HG03139 (cell line): Measurements from ENCODE around the gene SRP68.
"Not testable (repeated sequence)": the region's sequence is repeated elsewhere in the genome, so short reads cannot be mapped to it uniquely, and the experiment has no call there.

ENCODE experiments used
- ATAC-seq: cut with Tn5 transposase; IDR thresholded peaks from one replicate; pipeline ENCODE4 v1.9.1; 2021; ENCODE audit not compliant: unreplicated experiment

SRP68 gene

GRCh38 chr17:76046064-76046463 is 26.3 kb downstream of the SRP68 start:
- no peak for ATAC-seq

DNA sequence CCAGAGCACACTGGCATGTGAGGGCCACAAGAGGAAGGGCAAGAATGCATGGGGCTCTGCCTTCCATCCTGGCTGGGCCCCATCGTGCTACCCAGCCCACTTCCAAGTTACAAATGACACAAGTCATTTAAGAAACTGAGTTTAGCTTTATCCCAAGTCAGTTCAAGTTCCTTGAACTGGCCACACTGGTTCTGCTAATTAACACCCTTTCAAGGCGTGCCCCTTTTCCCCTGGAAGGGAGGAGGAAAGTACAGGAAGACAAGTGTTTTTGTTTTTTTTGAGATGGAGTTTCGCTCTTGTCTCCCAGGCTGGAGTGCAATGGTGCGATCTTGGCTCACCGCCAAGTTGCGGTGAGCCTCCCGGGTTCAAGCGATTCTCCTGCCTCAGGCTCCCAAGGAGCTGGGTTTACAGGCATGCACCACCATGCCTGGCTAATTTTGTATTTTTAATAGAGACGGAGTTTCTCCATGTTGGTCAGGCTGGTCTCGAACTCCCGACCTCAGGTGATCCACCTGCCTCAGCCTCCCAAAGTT is 27.8 kb downstream of the SRP68 start:
- ATAC-seq = not testable (repeated sequence)

- not testable (repeated sequence) for ATAC-seq
These were observed 29.4 kb downstream of the SRP68 start for GRCh38 chr17:76042868-76043267.

DNA sequence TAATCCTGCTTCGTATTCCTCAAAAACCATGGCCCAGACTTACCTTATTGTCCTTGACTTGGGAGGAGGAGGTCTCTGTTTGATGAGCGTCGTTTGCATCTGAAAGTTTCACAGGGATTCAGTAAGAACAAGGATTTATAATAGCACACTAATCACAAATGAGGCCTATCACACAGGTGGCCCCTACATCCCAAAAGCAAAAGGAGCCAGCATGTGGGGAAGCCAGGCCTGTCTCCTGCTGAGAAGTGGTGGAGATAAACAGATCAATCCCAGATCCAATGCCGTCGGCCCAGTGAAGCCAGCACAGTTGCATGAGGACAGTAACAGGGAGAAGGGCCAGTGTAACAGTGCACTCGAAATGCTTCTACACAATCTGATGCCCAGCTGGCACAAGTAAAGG is 31.9 kb downstream of the SRP68 start:
- no peak for ATAC-seq

GRCh38 chr17:76039121-76039520 is 33.2 kb downstream of the SRP68 start:
- ATAC-seq = no peak

- no peak for ATAC-seq
These were observed 34.3 kb downstream of the SRP68 start for GRCh38 chr17:76038050-76038449.

GRCh38 chr17:76036497-76037261 is 35.6 kb downstream of the SRP68 start:
- ATAC-seq = no peak

GRCh38 chr17:76034428-76035350 is 37.6 kb downstream of the SRP68 start:
- ATAC-seq = no peak

DNA sequence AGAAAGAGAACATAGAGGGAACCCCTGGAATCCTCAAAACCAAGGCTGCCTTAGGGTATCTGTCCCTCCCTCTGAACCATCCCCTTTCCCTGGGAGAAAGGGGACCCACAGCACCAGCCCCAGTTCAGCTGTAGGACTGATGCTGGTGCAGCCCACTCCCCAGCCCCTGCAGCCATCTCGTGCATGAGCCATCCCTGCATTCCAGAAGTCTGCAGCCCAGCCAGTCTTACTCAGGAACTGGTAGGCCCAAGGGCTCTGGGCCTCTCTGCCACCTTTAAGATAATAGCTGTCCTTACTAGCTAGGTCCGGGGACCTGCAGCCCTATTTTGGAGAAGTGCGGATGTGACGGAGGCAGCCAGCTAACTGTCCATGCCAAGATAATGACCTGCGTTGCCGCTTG is 39.2 kb downstream of the SRP68 start:
- ATAC-seq = no peak

GRCh38 chr17:76032780-76033108 is 39.6 kb downstream of the SRP68 start:
- no peak for ATAC-seq

- no peak for ATAC-seq
These were observed 40.1 kb downstream of the SRP68 start for GRCh38 chr17:76032073-76032779.

DNA sequence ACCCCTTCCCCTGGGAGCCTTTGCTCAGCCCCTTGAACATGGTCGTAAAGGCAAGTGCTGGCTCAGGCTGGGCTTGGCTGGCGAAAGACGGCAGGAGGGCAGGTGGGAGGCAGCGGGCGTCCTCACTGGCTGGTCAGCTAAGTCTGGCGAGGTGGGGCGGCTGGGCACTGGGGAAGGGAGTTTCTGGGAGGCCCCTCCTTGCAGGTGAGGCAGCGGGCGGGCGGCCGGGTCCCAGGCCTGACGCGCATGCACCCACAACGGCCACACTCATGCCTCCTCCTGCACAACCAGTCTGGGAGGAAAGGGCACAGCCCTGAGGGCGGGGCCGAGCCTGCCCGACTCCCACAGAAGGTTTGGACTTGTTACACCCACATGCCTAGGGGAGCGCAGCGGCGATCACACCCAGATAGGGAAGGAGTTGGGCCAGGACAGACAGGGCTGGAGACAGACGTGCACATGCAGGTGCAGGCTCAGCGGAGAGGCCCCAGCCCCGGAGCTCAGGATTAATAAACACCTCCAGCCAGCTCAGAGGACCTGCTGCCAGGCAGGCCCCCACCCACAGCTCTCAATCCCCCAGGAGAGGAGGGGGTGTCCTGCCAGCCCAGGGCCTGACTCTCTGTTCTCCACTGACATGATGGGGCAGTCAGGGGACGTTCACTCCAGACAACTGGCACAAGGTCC is 45.0 kb downstream of the SRP68 start, which contains the start of gene EVPL:
Gene EVPL, minus strand, starts transcription at position 148 of the 681 bp plus-strand sequence. Its CDS starts 108 bp downstream, at position 40.
- no peak for ATAC-seq

GRCh38 chr17:76026714-76027158 is 45.6 kb downstream of the SRP68 start:
- ATAC-seq = no peak

GRCh38 chr17:76025294-76025693 is 47.0 kb downstream of the SRP68 start:
- no peak for ATAC-seq

DNA sequence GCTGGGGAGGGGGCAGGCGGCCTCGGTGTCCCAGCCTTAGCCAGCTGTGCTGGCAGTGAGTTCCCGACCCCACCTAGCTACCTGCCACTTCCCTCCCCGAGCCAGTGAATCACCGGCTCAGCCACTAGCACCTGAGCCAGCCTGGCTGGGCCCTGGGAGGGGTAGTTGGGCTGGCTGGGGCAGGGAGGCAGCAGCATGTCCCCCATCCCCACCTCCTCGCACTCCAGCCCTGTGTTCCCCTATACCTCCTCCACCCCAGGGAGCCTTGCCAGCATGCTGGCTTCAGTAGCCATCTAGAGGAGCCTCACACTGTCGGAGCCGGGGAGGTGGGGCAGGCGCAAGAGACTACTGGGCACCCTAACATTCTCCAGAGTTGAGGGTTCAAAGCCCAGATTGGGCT is 48.0 kb downstream of the SRP68 start:
- no peak for ATAC-seq

- no peak for ATAC-seq
These were observed 48.4 kb downstream of the SRP68 start for GRCh38 chr17:76023900-76024237.

GRCh38 chr17:76022973-76023899 is 49.1 kb downstream of the SRP68 start:
- no peak for ATAC-seq

DNA sequence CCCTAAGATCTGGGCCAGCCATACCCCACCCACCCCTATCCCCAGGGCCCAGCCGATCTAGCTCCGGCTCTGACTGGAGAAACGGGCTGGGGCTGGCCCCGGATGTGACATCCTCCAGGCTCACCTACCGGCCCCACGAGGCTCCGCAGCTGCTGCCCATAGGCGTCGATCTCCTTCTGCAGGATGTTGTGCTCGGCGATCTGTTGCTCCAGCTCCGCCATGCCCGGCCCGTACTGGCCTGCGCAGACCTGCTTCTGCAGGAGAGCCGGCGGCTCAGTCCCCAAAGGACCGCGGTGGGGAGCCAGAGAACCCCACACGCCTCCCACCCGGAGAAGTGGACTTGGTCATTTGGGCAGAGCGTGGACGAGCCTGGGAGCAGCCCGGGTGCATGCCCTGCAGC is 50.0 kb downstream of the SRP68 start:
- ATAC-seq = no peak

DNA sequence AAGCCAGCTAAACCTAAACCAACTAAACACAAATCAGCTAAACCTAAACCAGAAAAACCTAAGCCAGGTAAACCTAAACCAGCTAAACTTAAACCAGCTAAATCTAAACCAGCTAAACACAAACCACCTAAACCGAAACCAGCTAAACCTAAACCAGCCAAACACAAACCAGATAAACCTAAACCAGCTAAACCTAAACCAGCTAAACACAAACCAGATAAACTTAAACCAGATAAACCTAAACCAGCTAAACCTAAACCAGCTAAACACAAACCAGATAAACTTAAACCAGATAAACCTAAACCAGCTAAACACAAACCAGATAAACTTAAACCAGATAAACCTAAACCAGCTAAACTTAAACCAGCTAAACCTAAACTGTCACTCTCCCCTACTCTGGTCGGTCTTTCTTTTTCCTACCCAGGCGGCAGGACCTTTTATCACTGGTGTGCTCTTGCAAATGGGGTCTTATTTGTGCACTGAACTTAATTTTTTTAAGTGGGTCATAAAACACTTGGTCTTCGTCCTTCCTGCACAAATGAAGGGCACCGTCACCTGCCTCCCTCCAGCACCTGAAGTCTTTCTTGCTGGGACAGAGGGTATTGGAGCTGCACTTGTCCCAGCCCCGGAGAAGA is 52.4 kb downstream of the SRP68 start:
- no peak for ATAC-seq
